T-cell (primary cell): Measurements from ENCODE around the gene FCER2. TPM values are rescaled to one million over a fixed set of nuclear protein-coding genes. Genes with fewer than 3 reads are reported as not detected.
A peak's percentile ranks its signal among the peaks of the same experiment; 100 is the strongest.

Experiments used
- ATAC-seq, 4 experiments: fragments of 200-7000 bp in 3 of 4; fragments of 150-1000 bp in 1 of 4; cut with Tn5 transposase; replicated peaks in 1 of 4; 1 replicate in 3 of 4; 2 replicates in 1 of 4; pipeline ENCODE4 v1.10.0; 2021; ENCODE audit warnings: moderate library complexity in 3 of 4, mild to moderate bottlenecking in 2 of 4, moderate number of reproducible peaks in 1 of 4
- CTCF ChIA-PET, 2 donors: fragments of 300-600 bp; sonication (Branson Sonifier 250); formaldehyde crosslinking; loops; one replicate each; lab custom pipeline; 2022; ENCODE audit warnings: antibody characterized with exemption in 2 of 2; lab: Charles Lee
- POLR2A ChIA-PET, 2 donors: fragments of 300-600 bp; sonication (Branson Sonifier 250); formaldehyde crosslinking; loops; one replicate each; lab custom pipeline; 2022; ENCODE audit warnings: antibody characterized with exemption in 2 of 2; lab: Charles Lee
- DNase-seq, 35 experiments: peaks; one replicate each; pipeline versions ENCODE4 v3.0.0 to v3.0.0-alpha.2; 2013 to 2023
- H3K27ac ChIP-seq: one replicate; pipeline ENCODE4 v1.5.1; 2013; ENCODE audit warnings: low read length
- H3K27me3 ChIP-seq, 2 experiments: replicated peaks in 1 of 2; 1 replicate in 1 of 2; 2 replicates in 1 of 2; pipeline versions ENCODE4 v1.6.1 to v1.7.0; 2013; ENCODE audit warnings: low read length in 1 of 2, mixed read lengths in 1 of 2; ENCODE audit not compliant: control insufficient read depth in 2 of 2, insufficient read depth in 2 of 2; ENCODE audit errors: extremely low read depth in 1 of 2
- H3K36me3 ChIP-seq, 2 donors: 1 replicate in 1 of 2; 2 replicates in 1 of 2; pipeline versions ENCODE4 v1.6.1 to v1.7.0; 2013; ENCODE audit warnings: low read length in 1 of 2; ENCODE audit not compliant: control insufficient read depth in 2 of 2, insufficient read depth in 1 of 2; ENCODE audit errors: extremely low read depth in 1 of 2
- H3K4me1 ChIP-seq, 2 experiments: 1 replicate in 1 of 2; 2 replicates in 1 of 2; pipeline versions ENCODE4 v1.6.1 to v1.7.0; 2013; ENCODE audit warnings: low read length in 2 of 2, mixed read lengths in 1 of 2; ENCODE audit not compliant: insufficient read depth in 2 of 2, control insufficient read depth in 1 of 2; ENCODE audit errors: extremely low read depth in 1 of 2
- H3K4me3 ChIP-seq, 2 donors: 1 replicate in 1 of 2; 2 replicates in 1 of 2; pipeline versions ENCODE4 v1.5.1 to v1.7.0; 2013; ENCODE audit warnings: mild to moderate bottlenecking in 2 of 2, low read length in 1 of 2, moderate library complexity in 1 of 2; ENCODE audit not compliant: control insufficient read depth in 1 of 2; ENCODE audit errors: extremely low read depth in 1 of 2
- H3K9me3 ChIP-seq: 2 replicates; pipeline ENCODE4 v1.7.0; 2013
- H3K27ac Mint-ChIP-seq, 2 donors: one replicate each; pipeline ENCODE4 v1.8.0; 2020 to 2021; ENCODE audit warnings: mild to moderate bottlenecking in 2 of 2, mixed read lengths in 2 of 2
- H3K27me3 Mint-ChIP-seq, 2 donors: one replicate each; pipeline ENCODE4 v1.8.0; 2021 to 2022; ENCODE audit warnings: mixed read lengths in 2 of 2
- H3K36me3 Mint-ChIP-seq: one replicate; pipeline ENCODE4 v1.8.0; 2021; ENCODE audit warnings: mixed read lengths
- H3K4me1 Mint-ChIP-seq, 3 donors: one replicate each; pipeline ENCODE4 v1.8.0; 2020 to 2022; ENCODE audit warnings: mixed read lengths in 3 of 3, mild to moderate bottlenecking in 1 of 3
- H3K4me3 Mint-ChIP-seq, 3 donors: one replicate each; pipeline ENCODE4 v1.8.0; 2020 to 2022; ENCODE audit warnings: mild to moderate bottlenecking in 3 of 3, mixed read lengths in 3 of 3, moderate library complexity in 3 of 3
- H3K9me3 Mint-ChIP-seq, 3 donors: one replicate each; pipeline ENCODE4 v1.8.0; 2020 to 2022; ENCODE audit warnings: mixed read lengths in 3 of 3
- WGBS: methylation state at CpG from one replicate; pipeline ENCODE4 v1.1.5; 2013; ENCODE audit warnings: missing lambda C conversion rate; ENCODE audit not compliant: insufficient coverage; 5-methylcytosine and 5-hydroxymethylcytosine counted together
- total RNA-seq, 35 experiments: library from RNA in 6 of 35; stranded (reverse) in 6 of 35; fragments of 120-200 nt in 1 of 35; gene quantifications; one replicate each; pipeline versions ENCODE4 v1.2.1 to v1.2.4 and lab custom pipeline; 2013 to 2026

The FCER2 gene
- total RNA-seq (1 to 10 TPM in 3 of 5 donors, under 1 TPM in 2; 0.90 to 2.5 (median 1.2) TPM), total RNA-seq (lab: John Stamatoyannopoulos, UW) (0 to 2.5 (median 0.41) reads per million in 29 experiments)
- 3.1 TPM for total RNA-seq (2013)

- peaks cover 11 to 31% of the 10 kb centered on the region in 2 experiments for H3K4me1 ChIP-seq
- ChIA-PET CTCF (no interaction called here), POLR2A (no interaction called here)
- H3K9me3 Mint-ChIP-seq = no peaks in the 10 kb centered on the region
- H3K36me3 Mint-ChIP-seq = no peaks in the 10 kb centered on the region
- 75% methylated on average over 6 of the region's 20 CpGs for whole genome bisulfite sequencing
- ATAC-seq = no peak
- H3K4me3 ChIP-seq = no peak within 1 kb of the TSS
- no peak within 1 kb of the TSS for H3K27ac ChIP-seq
- peaks cover 0 to 27% of the 10 kb centered on the region in 2 experiments for H3K27me3 ChIP-seq
- peak within 1 kb of the TSS; percentile 8 to 45 for H3K27ac Mint-ChIP-seq
- H3K9me3 ChIP-seq = no peaks in the 10 kb centered on the region
- H3K27me3 Mint-ChIP-seq = peaks cover 3 to 10% of the 10 kb centered on the region in 2 donors
- H3K4me1 Mint-ChIP-seq = peaks cover 41 to 58% (median 51%) of the 10 kb centered on the region in 3 donors
- H3K4me3 Mint-ChIP-seq = no peak within 1 kb of the TSS
- DNase-seq = no peak
- no peaks in the 10 kb centered on the region for H3K36me3 ChIP-seq
These were observed at the start of gene FCER2 for GRCh38 chr19:7701654-7702457. Gene FCER2 (minus strand): TSS chr19:7702131. CDS start chr19:7699760, 2,371 bp downstream.

GRCh38 chr19:7751157-7751783, 49.3 kb upstream of the FCER2 start:
- H3K27me3 ChIP-seq = peaks cover 0 to 22% of the 10 kb centered on the region in 2 experiments
- H3K36me3 ChIP-seq = no peaks in the 10 kb centered on the region
- Mint-ChIP-seq H3K27me3 (peaks cover 4 to 12% of the 10 kb centered on the region in 2 donors), H3K9me3 (peaks cover 4 to 23% (median 9%) of the 10 kb centered on the region in 3 donors), H3K4me1 (peaks cover 10 to 15% (median 15%) of the 10 kb centered on the region in 3 donors), H3K27ac (peak overlapping the region; percentile 55 to 81), H3K36me3 (peaks cover 4% of the 10 kb centered on the region), H3K4me3 (no peak overlapping the region)
- no peak overlapping the region for H3K4me3 ChIP-seq
- H3K27ac ChIP-seq = no peak overlapping the region
- DNase-seq = peak in 2 of 35 experiments; percentile 3 to 45
- POLR2A ChIA-PET = no interaction called here
- ATAC-seq = peak; percentile 67 to 97 (median 90)
- no peaks in the 10 kb centered on the region for H3K9me3 ChIP-seq
- H3K4me1 ChIP-seq = peaks cover 0 to 3% of the 10 kb centered on the region in 2 experiments
- CTCF ChIA-PET = interaction anchor here in 1 of 2 donors (0.6 to 0.8 kb wide), 2 partner anchors 422 to 649 kb away, joined by 4 read pairs; no protein-coding TSS in a partner anchor
- WGBS = 73% methylated on average over 7 of the region's 12 CpGs

GRCh38 chr19:7748756-7749155, 46.8 kb upstream of the FCER2 start:
- no peak overlapping the region for H3K27ac Mint-ChIP-seq
- Histone ChIP-seq H3K4me1 (peaks cover 0 to 3% of the 10 kb centered on the region in 2 experiments), H3K36me3 (no peaks in the 10 kb centered on the region), H3K27ac (no peak overlapping the region), H3K9me3 (no peaks in the 10 kb centered on the region), H3K4me3 (no peak overlapping the region), H3K27me3 (peaks cover 0 to 34% of the 10 kb centered on the region in 2 experiments)
- H3K4me3 Mint-ChIP-seq = no peak overlapping the region
- 49% methylated on average over 2 of the region's 4 CpGs for WGBS
- H3K9me3 Mint-ChIP-seq = peaks cover 0 to 4% (median 0%) of the 10 kb centered on the region in 3 donors
- no peak for ATAC-seq
- H3K4me1 Mint-ChIP-seq = peaks cover 10 to 18% (median 15%) of the 10 kb centered on the region in 3 donors
- H3K36me3 Mint-ChIP-seq = no peaks in the 10 kb centered on the region
- POLR2A ChIA-PET = no interaction called here
- peaks cover 4 to 15% of the 10 kb centered on the region in 2 donors for H3K27me3 Mint-ChIP-seq
- CTCF ChIA-PET = no interaction called here
- no peak for DNase-seq

- WGBS = no CpG with 5 or more reads among the region's 2 CpGs
- H3K4me1 Mint-ChIP-seq = peaks cover 10 to 17% (median 15%) of the 10 kb centered on the region in 3 donors
- DNase-seq = no peak
- ChIA-PET POLR2A (no interaction called here), CTCF (no interaction called here)
- H3K9me3 Mint-ChIP-seq = peaks cover 0 to 4% (median 0%) of the 10 kb centered on the region in 3 donors
- H3K27me3 Mint-ChIP-seq = peaks cover 4 to 14% of the 10 kb centered on the region in 2 donors
- Histone ChIP-seq H3K27me3 (peaks cover 0 to 37% of the 10 kb centered on the region in 2 experiments), H3K36me3 (no peaks in the 10 kb centered on the region), H3K4me3 (no peak overlapping the region), H3K4me1 (peaks cover 0 to 3% of the 10 kb centered on the region in 2 experiments), H3K27ac (no peak overlapping the region), H3K9me3 (no peaks in the 10 kb centered on the region)
- H3K4me3 Mint-ChIP-seq = no peak overlapping the region
- ATAC-seq = no peak
- H3K36me3 Mint-ChIP-seq = no peaks in the 10 kb centered on the region
- no peak overlapping the region for H3K27ac Mint-ChIP-seq
These were observed 46.2 kb upstream of the FCER2 start for GRCh38 chr19:7748171-7748570.

GRCh38 chr19:7746903-7747884, 45.3 kb upstream of the FCER2 start, which contains the start of gene CD209:
Gene CD209 (minus strand): TSS chr19:7747534. CDS start chr19:7747511, 23 bp downstream.
- H3K27ac ChIP-seq = no peak within 1 kb of the TSS
- DNase-seq (no peak), ATAC-seq (no peak)
- Mint-ChIP-seq H3K36me3 (no peaks in the 10 kb centered on the region), H3K4me1 (peaks cover 9 to 16% (median 15%) of the 10 kb centered on the region in 3 donors), H3K4me3 (no peak within 1 kb of the TSS), H3K27me3 (peaks cover 4 to 12% of the 10 kb centered on the region in 2 donors), H3K27ac (no peak within 1 kb of the TSS), H3K9me3 (peaks cover 0 to 4% (median 0%) of the 10 kb centered on the region in 3 donors)
- 66% methylated on average over 5 of the region's 7 CpGs for WGBS
- H3K9me3 ChIP-seq = no peaks in the 10 kb centered on the region
- ChIA-PET POLR2A (no interaction called here), CTCF (interaction anchor here in 1 of 2 donors (0.6 kb wide), 1 partner anchor 91 kb away, joined by 5 read pairs; no protein-coding TSS in a partner anchor)
- H3K36me3 ChIP-seq = no peaks in the 10 kb centered on the region
- H3K27me3 ChIP-seq = peaks cover 0 to 37% of the 10 kb centered on the region in 2 experiments
- H3K4me1 ChIP-seq = peaks cover 0 to 3% of the 10 kb centered on the region in 2 experiments
- no peak within 1 kb of the TSS for H3K4me3 ChIP-seq
